ENCODE measurements around the gene ZBBX. TPM values are rescaled to one million over a fixed set of nuclear protein-coding genes. Genes with fewer than 3 reads are reported as not detected.

ZBBX gene
- total RNA-seq, 1 donor = not detected

DNA sequence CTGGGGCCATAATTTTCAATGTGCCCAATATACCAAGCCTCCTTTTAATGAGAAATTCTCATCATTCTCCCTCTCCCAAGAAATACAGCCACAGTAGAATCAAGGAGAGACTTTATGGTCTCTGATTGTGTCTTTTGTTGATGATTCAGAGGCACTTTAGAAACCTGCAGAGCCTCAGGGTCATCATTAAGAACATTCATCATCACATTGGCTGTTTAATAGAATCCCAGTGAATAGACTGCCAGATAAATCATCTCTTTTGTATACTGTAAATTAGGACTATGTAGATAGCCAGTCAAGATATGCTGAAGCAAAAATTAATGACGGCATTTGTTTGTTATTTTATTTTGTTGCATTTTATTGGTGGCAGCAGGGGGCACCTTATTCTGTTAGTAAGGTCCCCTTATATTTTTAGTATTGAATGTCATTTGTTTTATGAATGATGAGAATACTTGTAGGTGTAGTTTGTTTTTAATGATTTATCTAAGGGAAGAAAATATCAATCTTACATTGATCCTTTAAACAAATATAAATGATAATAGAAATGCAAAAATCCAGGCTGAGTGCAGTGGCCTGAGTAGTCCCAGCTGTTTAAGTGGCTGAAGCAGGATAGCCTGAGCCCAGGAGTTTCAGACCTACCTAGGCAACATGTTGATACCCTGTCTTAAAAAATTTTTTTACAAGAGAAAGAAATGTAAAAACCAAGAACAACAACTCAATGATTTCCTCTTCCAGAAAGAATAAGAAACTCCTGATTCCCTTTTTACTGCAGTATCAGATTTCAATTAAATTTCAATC, 138.8 kb downstream of the ZBBX start:
- TF ChIP-seq, protein P1, sequence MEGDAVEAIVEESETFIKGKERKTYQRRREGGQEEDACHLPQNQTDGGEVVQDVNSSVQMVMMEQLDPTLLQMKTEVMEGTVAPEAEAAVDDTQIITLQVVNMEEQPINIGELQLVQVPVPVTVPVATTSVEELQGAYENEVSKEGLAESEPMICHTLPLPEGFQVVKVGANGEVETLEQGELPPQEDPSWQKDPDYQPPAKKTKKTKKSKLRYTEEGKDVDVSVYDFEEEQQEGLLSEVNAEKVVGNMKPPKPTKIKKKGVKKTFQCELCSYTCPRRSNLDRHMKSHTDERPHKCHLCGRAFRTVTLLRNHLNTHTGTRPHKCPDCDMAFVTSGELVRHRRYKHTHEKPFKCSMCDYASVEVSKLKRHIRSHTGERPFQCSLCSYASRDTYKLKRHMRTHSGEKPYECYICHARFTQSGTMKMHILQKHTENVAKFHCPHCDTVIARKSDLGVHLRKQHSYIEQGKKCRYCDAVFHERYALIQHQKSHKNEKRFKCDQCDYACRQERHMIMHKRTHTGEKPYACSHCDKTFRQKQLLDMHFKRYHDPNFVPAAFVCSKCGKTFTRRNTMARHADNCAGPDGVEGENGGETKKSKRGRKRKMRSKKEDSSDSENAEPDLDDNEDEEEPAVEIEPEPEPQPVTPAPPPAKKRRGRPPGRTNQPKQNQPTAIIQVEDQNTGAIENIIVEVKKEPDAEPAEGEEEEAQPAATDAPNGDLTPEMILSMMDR (IDR thresholded peaks at IDR 0.05; ENCODE audit: insufficient read depth, low read length) = no peak
- no peak overlapping the region for H3K4me3 ChIP-seq (ENCODE audit: low read depth, low read length)

DNA sequence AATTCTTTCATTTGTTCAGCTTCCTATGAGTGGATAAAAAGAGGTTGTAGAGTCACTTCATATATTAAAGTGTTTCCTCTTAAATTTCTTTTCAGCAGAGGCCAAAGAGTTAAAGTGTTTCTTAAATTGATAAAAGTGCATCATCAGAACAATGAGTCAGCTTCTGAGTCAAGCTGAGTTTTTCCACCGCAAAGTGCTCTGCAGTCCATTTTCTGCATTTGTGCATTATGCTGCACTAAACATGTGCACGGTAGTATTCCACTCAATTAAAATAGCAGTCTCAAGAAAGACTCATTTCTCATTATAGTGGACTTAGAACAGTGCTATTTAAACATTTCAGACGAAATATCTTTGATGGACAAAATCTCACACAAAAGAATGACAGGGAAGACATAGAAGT, 152.0 kb downstream of the ZBBX start:
- no peak overlapping the region for H3K4me3 ChIP-seq (ENCODE audit: low read depth, low read length)
- TF ChIP-seq, protein P1 (IDR thresholded peaks at IDR 0.05; ENCODE audit: insufficient read depth, low read length) = no peak
- DNase-seq (ENCODE audit: low read depth) = peak; percentile 25

More for the DNA sequence above, 138.8 kb downstream of the ZBBX start:
- no peak for DNase-seq (ENCODE audit: low read depth)

GRCh38 chr3:167225821-167226220, 154.3 kb downstream of the ZBBX start:
- no peak overlapping the region for H3K4me3 ChIP-seq (ENCODE audit: low read depth, low read length)
- DNase-seq (ENCODE audit: low read depth) = no peak
- TF ChIP-seq, protein P1 (IDR thresholded peaks at IDR 0.05; ENCODE audit: insufficient read depth, low read length) = no peak

GRCh38 chr3:167209011-167209410, 171.1 kb downstream of the ZBBX start:
- TF ChIP-seq, protein P1 (IDR thresholded peaks at IDR 0.05; ENCODE audit: insufficient read depth, low read length) = no peak
- H3K4me3 ChIP-seq (ENCODE audit: low read depth, low read length) = no peak overlapping the region
- DNase-seq (ENCODE audit: low read depth) = no peak

- no peak overlapping the region for H3K4me3 ChIP-seq (ENCODE audit: low read depth, low read length)
- TF ChIP-seq, protein P1 (IDR thresholded peaks at IDR 0.05; ENCODE audit: insufficient read depth, low read length) = no peak
- DNase-seq (ENCODE audit: low read depth) = no peak
Measured at GRCh38 chr3:167203062-167203461, 177.0 kb downstream of the ZBBX start.

- TF ChIP-seq, protein P1 (IDR thresholded peaks at IDR 0.05; ENCODE audit: insufficient read depth, low read length) = no peak
- H3K4me3 ChIP-seq (ENCODE audit: low read depth, low read length) = no peak overlapping the region
- DNase-seq (ENCODE audit: low read depth) = no peak
Measured at GRCh38 chr3:167198949-167199600, 181.0 kb downstream of the ZBBX start.

Other genes with a start within 250 kb of the ZBBX start
- gene SERPINI2, start 93.7 kb upstream of the ZBBX start, total RNA-seq (ENCODE audit: low replicate concordance) = not detected in 2 replicates